SK-N-SH treated with all-trans-retinoic acid at 6 μM for 48 hours (cell line): ENCODE results near the gene MRPL57.

Source experiments
- ARNTL ChIP-seq: fragments of 450-650 bp; formaldehyde crosslinking; IDR thresholded peaks from 2 replicates; pipeline ENCODE4 v1.5.0; 2020; ENCODE audit warnings: low read depth, mild to moderate bottlenecking, moderate library complexity, borderline replicate concordance
- OSR1 ChIP-seq: fragments of 250-450 bp; sonication (Bioruptor Pico); IDR thresholded peaks from 2 replicates; pipeline ENCODE4 v1.8.0; 2022; ENCODE audit warnings: moderate library complexity, mild to moderate bottlenecking, inconsistent platforms
- PPARA ChIP-seq: fragments of 250-450 bp; sonication (Bioruptor Pico); IDR thresholded peaks from 2 replicates; pipeline ENCODE4 v1.5.0; 2020; ENCODE audit warnings: mild to moderate bottlenecking, borderline replicate concordance
- SNAI2 ChIP-seq: fragments of 250-450 bp; sonication (Bioruptor Pico); IDR thresholded peaks from 2 replicates; pipeline ENCODE4 v1.5.0; 2020; ENCODE audit warnings: mild to moderate bottlenecking, moderate library complexity
- TCF4 ChIP-seq: fragments of 250-450 bp; sonication (Bioruptor Pico); IDR thresholded peaks from 2 replicates; pipeline ENCODE4 v1.8.0; 2021; ENCODE audit warnings: mild to moderate bottlenecking, moderate library complexity, borderline replicate concordance
- TOX ChIP-seq: fragments of 250-450 bp; sonication (Bioruptor Pico); IDR thresholded peaks from 2 replicates; pipeline ENCODE4 v1.8.0; 2021; ENCODE audit warnings: mild to moderate bottlenecking, moderate library complexity, borderline replicate concordance
- ZC3H10 ChIP-seq: fragments of 250-450 bp; sonication (Bioruptor Pico); IDR thresholded peaks from 2 replicates; pipeline ENCODE4 v1.5.1; 2021; ENCODE audit warnings: mild to moderate bottlenecking, moderate library complexity
- ZFP3 ChIP-seq: fragments of 250-450 bp; sonication (Bioruptor Pico); IDR thresholded peaks from 2 replicates; pipeline ENCODE4 v1.5.0; 2020; ENCODE audit warnings: mild to moderate bottlenecking, moderate library complexity
- ZNF565 ChIP-seq: fragments of 450-650 bp; formaldehyde crosslinking; conservative IDR thresholded peaks from 2 replicates; pipeline ENCODE4 v1.5.0; 2020; ENCODE audit warnings: low read depth, mild to moderate bottlenecking, moderate library complexity
- TF ChIP-seq, protein P1 (sequence below): fragments of 250-450 bp; sonication (Bioruptor Pico); IDR thresholded peaks from 2 replicates; pipeline ENCODE4 v1.5.1; 2020; ENCODE audit warnings: low read depth, mild to moderate bottlenecking, moderate library complexity

DNA sequence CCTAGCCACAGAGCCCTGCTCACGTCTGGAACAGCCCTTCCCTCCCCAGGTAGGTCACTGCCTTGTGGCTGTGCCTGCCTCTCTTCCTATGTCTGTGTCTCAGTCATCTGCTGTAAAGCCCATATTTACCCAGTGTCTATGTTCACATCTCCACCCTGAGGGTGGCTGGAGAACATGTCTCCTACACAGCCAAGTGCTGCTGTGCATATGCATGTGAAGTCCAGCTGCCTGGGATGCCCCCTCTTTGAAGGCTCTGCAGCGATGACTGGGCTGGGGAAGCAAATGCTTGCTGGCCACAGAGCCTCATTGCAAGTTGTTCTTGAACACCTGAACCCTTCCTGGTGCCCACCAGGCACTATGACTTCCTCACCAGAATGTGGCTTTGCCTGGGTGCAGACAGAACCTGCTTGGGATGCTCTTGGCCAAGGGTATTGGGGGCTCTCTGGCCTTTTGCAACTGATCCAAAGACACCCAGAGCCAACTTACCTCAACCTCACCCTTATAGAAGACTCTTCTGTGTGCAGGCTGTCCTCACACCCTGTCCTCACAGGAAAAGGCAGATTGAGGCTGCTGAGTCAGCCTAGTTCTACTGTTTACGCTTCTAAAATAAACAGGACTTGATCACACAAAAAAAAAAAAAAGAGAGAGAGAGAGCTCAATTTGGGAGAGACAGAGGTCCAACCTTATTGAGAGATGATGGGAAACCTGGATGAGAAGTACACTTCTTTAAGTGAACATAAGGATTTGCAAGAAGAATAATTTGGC, 26.5 kb downstream of the MRPL57 start:
- no peak for TF ChIP-seq PPARA (CRISPR knock-in tag)
- no peak for TF ChIP-seq TCF4
- no peak for TF ChIP-seq ZNF565 (CRISPR knock-in tag)
- TF ChIP-seq ZC3H10 (CRISPR knock-in tag), result no peak
- TF ChIP-seq ARNTL, result no peak
- TF ChIP-seq OSR1, result no peak
- no peak for TF ChIP-seq TOX
- no peak for TF ChIP-seq ZFP3 (CRISPR knock-in tag)
- TF ChIP-seq, protein P1, sequence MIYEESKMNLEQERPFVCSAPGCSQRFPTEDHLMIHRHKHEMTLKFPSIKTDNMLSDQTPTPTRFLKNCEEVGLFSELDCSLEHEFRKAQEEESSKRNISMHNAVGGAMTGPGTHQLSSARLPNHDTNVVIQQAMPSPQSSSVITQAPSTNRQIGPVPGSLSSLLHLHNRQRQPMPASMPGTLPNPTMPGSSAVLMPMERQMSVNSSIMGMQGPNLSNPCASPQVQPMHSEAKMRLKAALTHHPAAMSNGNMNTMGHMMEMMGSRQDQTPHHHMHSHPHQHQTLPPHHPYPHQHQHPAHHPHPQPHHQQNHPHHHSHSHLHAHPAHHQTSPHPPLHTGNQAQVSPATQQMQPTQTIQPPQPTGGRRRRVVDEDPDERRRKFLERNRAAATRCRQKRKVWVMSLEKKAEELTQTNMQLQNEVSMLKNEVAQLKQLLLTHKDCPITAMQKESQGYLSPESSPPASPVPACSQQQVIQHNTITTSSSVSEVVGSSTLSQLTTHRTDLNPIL (CRISPR knock-in tag), result no peak
- TF ChIP-seq SNAI2 (CRISPR knock-in tag), result no peak
